OCI-LY3 (cell line): Measurements from ENCODE around the gene ERF.

Experiments
- H2AFZ ChIP-seq: fragments of 200-600, 300-600 bp; shearing (Covaris generic); 2 replicates; pipeline ENCODE4 v1.6.0; 2014; ENCODE audit warnings: antibody characterized with exemption, low read depth, low read length
- H3K27ac ChIP-seq: fragments of 200-600, 300-600 bp; sonication (generic); 2 replicates; pipeline ENCODE4 v1.5.1; 2014; ENCODE audit warnings: mild to moderate bottlenecking, low read length, moderate library complexity, mixed read lengths
- H3K27me3 ChIP-seq: fragments of 200-600, 300-600 bp; sonication (generic); 2 replicates; pipeline ENCODE4 v1.6.1; 2014; ENCODE audit warnings: low read depth, low read length, mixed read lengths
- H3K36me3 ChIP-seq: fragments of 200-600, 300-600 bp; sonication (generic); replicated peaks from 2 replicates; pipeline ENCODE3; 2014; ENCODE audit warnings: low read depth, low read length, mixed read lengths
- H3K4me1 ChIP-seq: fragments of 300-600, 200-600 bp; sonication (generic); 2 replicates; pipeline ENCODE4 v1.6.1; 2014; ENCODE audit warnings: low read length, mixed read lengths
- H3K4me2 ChIP-seq: fragments of 200-600, 300-600 bp; sonication (generic); 2 replicates; pipeline ENCODE4 v1.6.1; 2014; ENCODE audit warnings: low read length, mixed read lengths
- H3K4me3 ChIP-seq: fragments of 300-600, 200-600 bp; sonication (generic); 2 replicates; pipeline ENCODE4 v1.5.1; 2014; ENCODE audit warnings: antibody characterized with exemption, mild to moderate bottlenecking, low read length, moderate library complexity
- H3K79me2 ChIP-seq: fragments of 300-600, 200-600 bp; shearing (Covaris generic); 2 replicates; pipeline ENCODE4 v1.6.1; 2014; ENCODE audit warnings: mild to moderate bottlenecking, low read length, mixed read lengths
- H3K9ac ChIP-seq: fragments of 300-600, 200-600 bp; shearing (Covaris generic); 2 replicates; pipeline ENCODE4 v1.6.0; 2014; ENCODE audit warnings: mild to moderate bottlenecking, low read length, moderate library complexity
- H3K9me3 ChIP-seq: fragments of 200-600, 300-600 bp; shearing (Covaris generic); 2 replicates; pipeline ENCODE4 v1.6.1; 2014; ENCODE audit warnings: low read length, mixed read lengths; ENCODE audit not compliant: insufficient read depth
- H4K20me1 ChIP-seq: fragments of 200-600, 300-600 bp; sonication (generic); 2 replicates; pipeline ENCODE4 v1.6.1; 2016; ENCODE audit warnings: low read length, mixed read lengths; ENCODE audit not compliant: insufficient read depth
- EZH2phosphoT487 ChIP-seq: fragments of 200-600 bp; shearing (Covaris generic); IDR thresholded peaks from 2 replicates; pipeline ENCODE4 v1.6.1; 2018; ENCODE audit warnings: antibody characterized with exemption, mixed run types, low read depth
- TF ChIP-seq, protein P1 (sequence below): fragments of 200-600, 300-600 bp; sonication (generic); IDR thresholded peaks from 2 replicates; pipeline ENCODE4 v1.5.1; 2014; ENCODE audit warnings: antibody characterized with exemption, low read length, low read depth

ERF gene

DNA sequence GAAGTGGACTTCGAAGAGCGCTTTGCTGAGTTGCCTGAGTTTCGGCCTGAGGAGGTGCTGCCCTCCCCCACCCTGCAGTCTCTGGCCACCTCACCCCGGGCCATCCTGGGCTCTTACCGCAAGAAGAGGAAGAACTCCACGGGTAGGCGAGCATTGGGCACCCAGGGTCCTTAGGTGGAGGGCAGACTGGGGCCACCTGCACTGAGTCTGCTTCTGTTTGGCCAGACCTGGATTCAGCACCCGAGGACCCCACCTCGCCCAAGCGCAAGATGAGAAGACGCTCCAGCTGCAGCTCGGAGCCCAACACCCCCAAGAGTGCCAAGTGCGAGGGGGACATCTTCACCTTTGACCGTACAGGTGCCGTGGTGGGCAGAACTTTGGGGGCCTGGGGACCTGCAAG, 39.0 kb upstream of the ERF start:
- Histone ChIP-seq H3K79me2 (no peaks in the 10 kb centered on the region), H2AFZ (no peak overlapping the region), H3K27ac (no peak overlapping the region), H3K4me1 (no peaks in the 10 kb centered on the region), H3K4me2 (no peak overlapping the region), H3K36me3 (peaks cover 39% of the 10 kb centered on the region), H3K27me3 (no peaks in the 10 kb centered on the region), H3K9ac (no peak overlapping the region), H3K9me3 (no peaks in the 10 kb centered on the region), H4K20me1 (no peaks in the 10 kb centered on the region), H3K4me3 (no peak overlapping the region)
- TF ChIP-seq EZH2phosphoT487: no peak

DNA sequence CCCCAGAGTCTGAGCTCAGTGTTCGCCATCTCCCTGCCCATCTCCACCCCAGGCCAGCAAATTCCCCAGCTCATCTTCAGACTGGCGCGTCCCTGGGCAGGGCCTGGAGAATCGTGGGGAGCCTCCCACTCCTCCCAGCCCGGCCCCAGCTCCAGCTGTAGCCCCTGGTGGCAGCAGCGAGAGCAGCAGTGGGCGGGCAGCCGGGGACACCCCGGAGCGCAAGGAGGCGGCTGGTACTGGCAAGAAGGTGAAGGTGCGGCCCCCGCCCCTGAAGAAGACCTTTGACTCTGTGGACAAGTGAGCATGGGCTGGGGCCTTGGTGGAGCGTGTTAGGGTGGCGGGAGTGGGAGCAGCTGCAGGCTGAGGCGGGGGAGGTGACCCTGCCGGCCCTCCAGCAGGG, 38.6 kb upstream of the ERF start:
- no peak overlapping the region for H3K9ac ChIP-seq
- TF ChIP-seq, protein P1, sequence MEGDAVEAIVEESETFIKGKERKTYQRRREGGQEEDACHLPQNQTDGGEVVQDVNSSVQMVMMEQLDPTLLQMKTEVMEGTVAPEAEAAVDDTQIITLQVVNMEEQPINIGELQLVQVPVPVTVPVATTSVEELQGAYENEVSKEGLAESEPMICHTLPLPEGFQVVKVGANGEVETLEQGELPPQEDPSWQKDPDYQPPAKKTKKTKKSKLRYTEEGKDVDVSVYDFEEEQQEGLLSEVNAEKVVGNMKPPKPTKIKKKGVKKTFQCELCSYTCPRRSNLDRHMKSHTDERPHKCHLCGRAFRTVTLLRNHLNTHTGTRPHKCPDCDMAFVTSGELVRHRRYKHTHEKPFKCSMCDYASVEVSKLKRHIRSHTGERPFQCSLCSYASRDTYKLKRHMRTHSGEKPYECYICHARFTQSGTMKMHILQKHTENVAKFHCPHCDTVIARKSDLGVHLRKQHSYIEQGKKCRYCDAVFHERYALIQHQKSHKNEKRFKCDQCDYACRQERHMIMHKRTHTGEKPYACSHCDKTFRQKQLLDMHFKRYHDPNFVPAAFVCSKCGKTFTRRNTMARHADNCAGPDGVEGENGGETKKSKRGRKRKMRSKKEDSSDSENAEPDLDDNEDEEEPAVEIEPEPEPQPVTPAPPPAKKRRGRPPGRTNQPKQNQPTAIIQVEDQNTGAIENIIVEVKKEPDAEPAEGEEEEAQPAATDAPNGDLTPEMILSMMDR: no peak
- no peak for TF ChIP-seq EZH2phosphoT487
- H3K4me1 ChIP-seq: no peaks in the 10 kb centered on the region
- no peak overlapping the region for H3K4me2 ChIP-seq
- no peaks in the 10 kb centered on the region for H4K20me1 ChIP-seq
- H3K27me3 ChIP-seq: no peaks in the 10 kb centered on the region
- peaks cover 42% of the 10 kb centered on the region for H3K36me3 ChIP-seq
- H2AFZ ChIP-seq: no peak overlapping the region
- no peaks in the 10 kb centered on the region for H3K9me3 ChIP-seq
- no peaks in the 10 kb centered on the region for H3K79me2 ChIP-seq
- H3K27ac ChIP-seq: no peak overlapping the region
- no peak overlapping the region for H3K4me3 ChIP-seq

DNA sequence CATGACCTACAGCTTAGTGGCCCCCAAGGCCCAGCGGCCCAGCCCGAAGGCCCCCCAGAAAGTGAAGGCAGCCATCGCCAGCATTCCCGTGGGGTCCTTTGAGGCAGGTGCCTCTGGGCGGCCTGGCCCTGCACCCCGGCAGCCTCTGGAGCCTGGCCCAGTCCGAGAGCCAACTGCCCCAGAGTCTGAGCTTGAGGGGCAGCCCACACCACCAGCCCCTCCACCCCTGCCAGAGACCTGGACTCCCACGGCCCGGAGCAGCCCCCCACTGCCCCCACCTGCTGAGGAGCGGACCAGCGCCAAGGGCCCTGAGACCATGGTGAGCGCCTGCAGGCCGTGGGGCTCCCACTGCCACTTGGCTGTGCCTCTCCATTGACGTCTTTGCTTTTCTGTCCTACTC, 38.0 kb upstream of the ERF start:
- H3K4me2 ChIP-seq: no peak overlapping the region
- no peaks in the 10 kb centered on the region for H3K9me3 ChIP-seq
- H3K27ac ChIP-seq: no peak overlapping the region
- H3K4me1 ChIP-seq: no peaks in the 10 kb centered on the region
- peaks cover 47% of the 10 kb centered on the region for H3K36me3 ChIP-seq
- no peaks in the 10 kb centered on the region for H4K20me1 ChIP-seq
- H3K79me2 ChIP-seq: no peaks in the 10 kb centered on the region
- H3K9ac ChIP-seq: no peak overlapping the region
- H3K4me3 ChIP-seq: no peak overlapping the region
- H2AFZ ChIP-seq: no peak overlapping the region
- TF ChIP-seq EZH2phosphoT487: no peak
- TF ChIP-seq, protein P1: no peak
- H3K27me3 ChIP-seq: no peaks in the 10 kb centered on the region

DNA sequence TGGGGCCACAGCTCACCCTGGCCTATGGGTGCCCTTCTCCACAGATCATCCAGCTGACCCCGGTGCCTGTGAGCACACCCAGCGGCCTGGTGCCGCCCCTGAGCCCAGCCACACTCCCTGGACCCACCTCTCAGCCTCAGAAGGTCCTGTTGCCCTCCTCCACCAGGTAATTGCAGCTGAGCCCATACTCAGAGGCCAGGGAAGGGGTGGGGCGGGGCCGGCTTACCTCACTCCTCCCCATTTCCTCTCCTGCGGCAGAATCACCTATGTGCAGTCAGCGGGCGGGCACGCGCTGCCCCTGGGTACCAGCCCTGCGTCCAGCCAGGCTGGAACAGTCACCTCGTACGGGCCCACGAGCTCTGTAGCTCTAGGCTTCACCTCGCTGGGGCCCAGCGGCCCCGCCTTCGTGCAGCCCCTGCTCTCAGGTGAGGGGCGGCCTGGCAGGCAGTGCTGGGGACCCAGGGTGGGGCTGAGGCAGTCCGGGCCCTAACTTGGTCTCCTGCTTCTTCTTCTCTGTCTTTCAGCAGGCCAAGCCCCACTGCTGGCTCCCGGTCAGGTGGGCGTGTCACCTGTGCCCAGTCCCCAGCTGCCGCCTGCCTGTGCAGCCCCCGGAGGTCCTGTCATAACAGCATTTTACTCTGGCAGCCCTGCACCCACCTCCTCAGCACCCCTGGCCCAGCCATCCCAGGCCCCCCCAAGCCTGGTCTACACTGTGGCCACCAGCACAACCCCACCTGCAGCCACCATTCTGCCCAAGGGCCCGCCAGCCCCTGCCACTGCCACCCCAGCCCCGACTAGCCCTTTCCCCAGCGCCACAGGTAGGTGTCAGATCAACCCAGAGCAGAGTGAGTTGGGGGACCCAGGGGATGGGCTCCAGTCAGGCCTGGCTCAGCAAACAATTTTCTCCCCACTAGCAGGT, 37.4 kb upstream of the ERF start:
- Histone ChIP-seq H3K27me3 (no peaks in the 10 kb centered on the region), H3K4me2 (no peak overlapping the region), H3K4me3 (no peak overlapping the region), H4K20me1 (no peaks in the 10 kb centered on the region), H3K4me1 (no peaks in the 10 kb centered on the region), H3K9me3 (no peaks in the 10 kb centered on the region), H3K79me2 (no peaks in the 10 kb centered on the region), H3K36me3 (peaks cover 54% of the 10 kb centered on the region), H3K27ac (no peak overlapping the region), H3K9ac (no peak overlapping the region), H2AFZ (no peak overlapping the region)
- TF ChIP-seq, protein P1: no peak
- TF ChIP-seq EZH2phosphoT487: no peak
